Tibial artery (tissue), 4 donors: ENCODE measurements around the gene AQP12B.

Experiments used
- DNase-seq, 2 donors: peaks; one replicate each; pipeline ENCODE4 v3.0.0-alpha.2; 2019
- H3K27ac ChIP-seq, 2 donors: fragments of 200-600 bp; sonication (generic) in 1 of 2; 1 replicate in 1 of 2; 2 replicates in 1 of 2; pipeline ENCODE4 v1.5.1; 2018 to 2019; ENCODE audit warnings: mild to moderate bottlenecking in 1 of 2
- H3K27me3 ChIP-seq, 2 donors: fragments of 200-600 bp; sonication (generic) in 1 of 2; one replicate each; pipeline versions ENCODE4 v1.5.1 to v1.6.0; 2016 to 2019
- H3K36me3 ChIP-seq, 3 donors: fragments of 200-600 bp; sonication (generic) in 2 of 3; one replicate each; pipeline ENCODE4 v1.5.1; 2016 to 2019; ENCODE audit warnings: mild to moderate bottlenecking in 2 of 3
- H3K4me1 ChIP-seq, 4 donors: fragments of 200-600 bp; sonication (generic) in 2 of 4; 1 replicate in 3 of 4; 2 replicates in 1 of 4; pipeline ENCODE4 v1.5.1; 2016 to 2019
- H3K4me3 ChIP-seq, 2 donors: fragments of 200-600 bp; sonication (generic) in 1 of 2; 1 replicate in 1 of 2; 2 replicates in 1 of 2; pipeline ENCODE4 v1.5.1; 2018 to 2019; ENCODE audit warnings: mild to moderate bottlenecking in 2 of 2
- H3K9me3 ChIP-seq, 3 donors: fragments of 200-600 bp; sonication (generic) in 1 of 3; one replicate each; pipeline ENCODE4 v1.5.1; 2016 to 2019
- CTCF ChIP-seq, 2 experiments: fragments of 200-600 bp in 1 of 2; fragments of 450-650 bp in 1 of 2; IDR thresholded peaks; one replicate each; pipeline ENCODE4 v1.5.1; 2017 to 2019; ENCODE audit warnings: antibody characterized with exemption in 2 of 2, mild to moderate bottlenecking in 1 of 2, moderate library complexity in 1 of 2
- intact Hi-C: fragments of 100-400 bp; cut with DNase I; formaldehyde crosslinking; loops from one replicate; pipeline ENCODE4 v1.15.0; 2023; ENCODE audit warnings: low total_unique reads

Gene AQP12B

GRCh38 chr2:240720686-240721595 lies 38.3 kb upstream of the AQP12B start:
- Histone ChIP-seq H3K36me3 (no peaks in the 10 kb centered on the region), H3K27me3 (peaks cover 0 to 54% of the 10 kb centered on the region in 2 donors), H3K4me3 (no peak overlapping the region), H3K27ac (no peak overlapping the region), H3K9me3 (no peaks in the 10 kb centered on the region), H3K4me1 (no peaks in the 10 kb centered on the region)
- intact Hi-C loops, result no loop called here
- no peak for TF ChIP-seq CTCF (IDR thresholded peaks at IDR 0.05)
- DNase-seq, result no peak

- no peaks in the 10 kb centered on the region for H3K4me1 ChIP-seq
- intact Hi-C loops, result no loop called here
- H3K36me3 ChIP-seq, result no peaks in the 10 kb centered on the region
- TF ChIP-seq CTCF (IDR thresholded peaks at IDR 0.05), result no peak
- no peak for DNase-seq
- no peak overlapping the region for H3K27ac ChIP-seq
- peaks cover 0 to 60% of the 10 kb centered on the region in 2 donors for H3K27me3 ChIP-seq
- H3K4me3 ChIP-seq, result no peak overlapping the region
- H3K9me3 ChIP-seq, result no peaks in the 10 kb centered on the region
Measured at GRCh38 chr2:240719676-240720545, 37.2 kb upstream of the AQP12B start.

GRCh38 chr2:240718896-240719490 lies 36.3 kb upstream of the AQP12B start:
- no peak for DNase-seq
- no peak for TF ChIP-seq CTCF (IDR thresholded peaks at IDR 0.05)
- intact Hi-C loops, result no loop called here
- Histone ChIP-seq H3K36me3 (no peaks in the 10 kb centered on the region), H3K4me3 (no peak overlapping the region), H3K27ac (no peak overlapping the region), H3K9me3 (no peaks in the 10 kb centered on the region), H3K27me3 (peaks cover 0 to 64% of the 10 kb centered on the region in 2 donors), H3K4me1 (no peaks in the 10 kb centered on the region)

GRCh38 chr2:240717681-240718581 lies 35.2 kb upstream of the AQP12B start:
- Histone ChIP-seq H3K4me1 (no peaks in the 10 kb centered on the region), H3K27ac (no peak overlapping the region), H3K36me3 (no peaks in the 10 kb centered on the region), H3K4me3 (no peak overlapping the region), H3K9me3 (no peaks in the 10 kb centered on the region), H3K27me3 (peaks cover 0 to 72% of the 10 kb centered on the region in 2 donors)
- TF ChIP-seq CTCF (IDR thresholded peaks at IDR 0.05), result no peak
- intact Hi-C loops, result no loop called here
- no peak for DNase-seq

GRCh38 chr2:240717181-240717641 lies 34.5 kb upstream of the AQP12B start:
- no peak overlapping the region for H3K4me3 ChIP-seq
- intact Hi-C loops, result no loop called here
- DNase-seq, result no peak
- H3K4me1 ChIP-seq, result no peaks in the 10 kb centered on the region
- no peaks in the 10 kb centered on the region for H3K36me3 ChIP-seq
- H3K27ac ChIP-seq, result no peak overlapping the region
- no peaks in the 10 kb centered on the region for H3K9me3 ChIP-seq
- TF ChIP-seq CTCF (IDR thresholded peaks at IDR 0.05), result no peak
- peaks cover 0 to 72% of the 10 kb centered on the region in 2 donors for H3K27me3 ChIP-seq
